Measurements from ENCODE around the gene WSCD1.

Gene WSCD1

GRCh38 chr17:6064868-6065267 is 5.3 kb upstream of the WSCD1 start:
- no peak for DNase-seq

- no peak for DNase-seq
Measured at GRCh38 chr17:6065351-6065750, 4.8 kb upstream of the WSCD1 start.

GRCh38 chr17:6066183-6066948 is 3.8 kb upstream of the WSCD1 start:
- no peak for DNase-seq

- no peak for DNase-seq
Measured at GRCh38 chr17:6067060-6067459, 3.1 kb upstream of the WSCD1 start.

GRCh38 chr17:6070430-6070912 is 292 bp downstream of the WSCD1 start:
- DNase-seq = no peak

- DNase-seq = no peak
Measured at GRCh38 chr17:6070913-6071511, 833 bp downstream of the WSCD1 start.

GRCh38 chr17:6071528-6072065 is 1.4 kb downstream of the WSCD1 start:
- no peak for DNase-seq

GRCh38 chr17:6072157-6072556 is 2.0 kb downstream of the WSCD1 start:
- no peak for DNase-seq

GRCh38 chr17:6072611-6073010 is 2.4 kb downstream of the WSCD1 start:
- DNase-seq = no peak

GRCh38 chr17:6073620-6074019 is 3.4 kb downstream of the WSCD1 start:
- no peak for DNase-seq

GRCh38 chr17:6075050-6075449 is 4.9 kb downstream of the WSCD1 start:
- no peak for DNase-seq

- DNase-seq = no peak
Measured at GRCh38 chr17:6075845-6076244, 5.7 kb downstream of the WSCD1 start.

GRCh38 chr17:6077752-6078151 is 7.6 kb downstream of the WSCD1 start:
- no peak for DNase-seq

GRCh38 chr17:6078458-6078871 is 8.3 kb downstream of the WSCD1 start:
- DNase-seq = no peak

GRCh38 chr17:6079155-6079888 is 9.1 kb downstream of the WSCD1 start:
- no peak for DNase-seq

- DNase-seq = no peak
Measured at GRCh38 chr17:6079960-6080359, 9.8 kb downstream of the WSCD1 start.

GRCh38 chr17:6080711-6081430 is 10.7 kb downstream of the WSCD1 start:
- no peak for DNase-seq

- no peak for DNase-seq
Measured at GRCh38 chr17:6082335-6082734, 12.2 kb downstream of the WSCD1 start.

GRCh38 chr17:6084311-6085161 is 14.4 kb downstream of the WSCD1 start:
- DNase-seq = no peak

GRCh38 chr17:6085812-6086211 is 15.6 kb downstream of the WSCD1 start:
- DNase-seq = no peak

- DNase-seq = no peak
Measured at GRCh38 chr17:6086603-6087400, 16.6 kb downstream of the WSCD1 start.
